Thyroid gland (tissue), 4 donors: ENCODE measurements around the gene TYSND1.

Experiments
- CTCF ChIP-seq, 6 experiments: fragments of 200-600 bp in 3 of 6; fragments of 450-650 bp in 3 of 6; sonication (generic) in 3 of 6; IDR thresholded peaks; one replicate each; pipeline ENCODE4 v1.5.1; 2016 to 2019; ENCODE audit warnings: antibody characterized with exemption in 6 of 6, mild to moderate bottlenecking in 2 of 6, inconsistent platforms in 1 of 6, moderate library complexity in 1 of 6
- POLR2A ChIP-seq, 2 donors: fragments of 450-650 bp; IDR thresholded peaks; one replicate each; pipeline ENCODE4 v1.6.1; 2017; ENCODE audit warnings: antibody characterized with exemption in 2 of 2, mild to moderate bottlenecking in 2 of 2, moderate library complexity in 1 of 2

- TF ChIP-seq CTCF (IDR thresholded peaks at IDR 0.05) (no peak), POLR2A (IDR thresholded peaks at IDR 0.05) (no peak)
Observed at GRCh38 chr10:70192326-70192968, 45.9 kb upstream of the TYSND1 start.
